CD4-positive, alpha-beta T cell treated with Interleukin-12 subunit alpha and Interleukin-12 subunit beta, for 1 hour (primary cell): Measurements from ENCODE around the gene HMG20B.

Experiments used
- DNase-seq: peaks from one replicate; pipeline ENCODE4 v3.0.0-alpha.2; 2020

HMG20B gene

DNA sequence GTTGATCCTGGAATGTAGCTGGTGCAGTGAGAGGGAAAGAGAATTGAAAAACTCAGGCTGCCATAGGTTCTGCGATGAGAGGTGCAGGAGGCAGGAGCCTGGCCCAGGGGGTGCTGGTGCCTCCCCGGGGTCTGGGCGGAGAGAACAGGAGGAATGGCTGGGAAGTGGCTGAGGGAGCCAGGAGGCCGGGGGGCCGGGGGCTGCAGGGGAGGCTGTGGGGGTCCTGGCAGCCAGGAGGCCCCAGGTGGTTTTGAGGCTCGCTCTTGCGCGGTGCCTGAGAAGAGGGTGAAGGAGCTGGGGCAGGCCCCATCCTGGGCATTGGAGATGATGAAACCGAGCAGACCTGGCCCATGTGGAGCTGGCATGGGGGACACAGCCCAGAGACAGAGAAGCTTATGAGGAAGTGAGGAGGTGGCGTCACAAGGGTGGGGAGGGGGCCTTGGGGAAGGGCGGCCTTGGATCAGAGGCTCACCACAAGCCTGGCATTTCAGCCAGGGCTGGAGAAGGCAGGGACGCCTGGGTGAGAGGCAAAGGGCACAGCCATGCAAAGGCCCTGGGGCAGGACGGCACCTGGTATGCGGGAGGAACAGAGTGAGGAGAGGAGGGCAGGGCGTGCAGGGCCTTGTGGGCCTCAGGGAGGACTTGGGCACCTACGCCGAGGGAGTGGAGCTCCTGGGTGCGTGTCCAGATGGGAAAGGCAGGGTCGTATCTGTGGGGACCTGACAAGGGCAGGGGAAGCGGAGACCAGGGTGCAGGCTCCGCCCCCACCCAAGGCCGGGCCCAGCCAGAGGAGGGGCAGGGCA is 35.1 kb upstream of the HMG20B start:
- no peak for DNase-seq

DNA sequence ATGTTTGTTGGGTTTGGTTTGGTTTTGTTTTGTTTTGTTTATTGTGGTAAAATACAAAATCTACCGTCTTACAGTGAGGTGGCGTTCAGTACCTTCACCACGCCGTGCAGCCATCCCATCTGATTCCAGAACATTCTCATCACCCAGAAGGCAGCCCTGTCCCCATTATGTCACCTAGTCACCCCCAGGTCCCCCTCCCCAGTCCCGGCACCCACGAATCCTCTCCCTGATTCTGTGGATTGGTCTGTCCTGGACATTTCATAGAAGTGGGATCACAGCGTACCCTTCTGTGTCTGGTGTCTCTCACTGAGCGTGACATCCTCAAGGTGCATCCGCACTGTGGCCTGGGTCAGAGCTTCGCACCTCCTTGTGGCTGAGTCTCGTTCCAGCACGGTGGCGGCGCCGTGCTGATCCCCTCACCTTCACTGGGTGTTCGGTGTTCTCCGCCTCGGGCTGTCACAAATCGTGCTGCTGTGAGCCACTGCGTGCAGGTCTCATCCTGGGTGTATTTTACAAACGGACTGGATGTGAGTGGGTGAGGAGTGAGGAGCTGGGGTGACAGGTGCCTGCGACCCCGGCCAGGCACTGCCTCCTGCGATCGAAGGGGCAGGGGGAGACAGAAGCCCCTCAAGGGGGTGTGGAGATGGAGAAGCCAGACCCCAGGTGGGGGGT is 34.4 kb upstream of the HMG20B start:
- DNase-seq = no peak

DNA sequence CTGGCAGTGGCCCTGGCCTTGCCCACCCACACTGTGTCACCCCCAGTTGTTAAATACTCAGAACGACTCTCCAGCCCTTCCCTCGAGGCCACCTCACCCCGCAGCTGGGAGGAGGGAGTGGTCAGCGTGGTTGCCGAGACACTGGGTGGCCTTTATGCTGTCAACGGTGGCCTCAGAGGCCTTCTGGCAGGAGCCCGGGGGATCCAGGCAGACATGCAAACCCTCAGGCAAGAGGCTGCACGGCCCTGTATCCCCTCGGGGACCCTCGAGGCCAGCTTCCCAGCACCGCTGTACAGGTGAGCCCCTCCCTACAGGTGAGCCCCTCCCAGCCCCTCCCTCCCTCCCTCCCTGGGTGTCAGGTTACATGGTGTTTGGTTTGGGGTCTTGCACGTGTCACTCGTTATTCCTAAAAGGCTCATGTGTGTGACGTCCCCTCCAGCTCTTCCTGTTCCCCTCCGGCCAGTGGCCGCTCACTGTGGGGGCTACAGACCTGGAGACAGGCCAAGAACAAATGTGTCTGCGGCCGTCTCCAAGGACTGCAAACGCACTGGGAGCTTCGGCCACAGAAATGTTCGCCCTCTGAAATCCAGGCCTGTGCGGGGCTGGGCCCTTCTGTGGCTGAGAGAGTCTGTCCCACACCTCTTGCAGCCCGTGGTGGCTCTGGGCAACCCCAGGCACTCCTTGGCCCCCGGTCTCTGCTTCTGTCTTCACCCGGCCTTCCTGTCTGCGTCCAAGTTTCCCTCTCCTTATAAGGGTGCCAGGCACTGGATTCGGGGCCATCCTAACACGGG is 33.6 kb upstream of the HMG20B start, which contains the start of gene TEKTIP1:
TEKTIP1 (plus strand) TSS at position 210 of the 791 bp plus-strand sequence; CDS start at position 214, 4 bp downstream.
- DNase-seq = no peak

- no peak for DNase-seq
Measured at GRCh38 chr19:3539756-3540118, 33.0 kb upstream of the HMG20B start.

DNA sequence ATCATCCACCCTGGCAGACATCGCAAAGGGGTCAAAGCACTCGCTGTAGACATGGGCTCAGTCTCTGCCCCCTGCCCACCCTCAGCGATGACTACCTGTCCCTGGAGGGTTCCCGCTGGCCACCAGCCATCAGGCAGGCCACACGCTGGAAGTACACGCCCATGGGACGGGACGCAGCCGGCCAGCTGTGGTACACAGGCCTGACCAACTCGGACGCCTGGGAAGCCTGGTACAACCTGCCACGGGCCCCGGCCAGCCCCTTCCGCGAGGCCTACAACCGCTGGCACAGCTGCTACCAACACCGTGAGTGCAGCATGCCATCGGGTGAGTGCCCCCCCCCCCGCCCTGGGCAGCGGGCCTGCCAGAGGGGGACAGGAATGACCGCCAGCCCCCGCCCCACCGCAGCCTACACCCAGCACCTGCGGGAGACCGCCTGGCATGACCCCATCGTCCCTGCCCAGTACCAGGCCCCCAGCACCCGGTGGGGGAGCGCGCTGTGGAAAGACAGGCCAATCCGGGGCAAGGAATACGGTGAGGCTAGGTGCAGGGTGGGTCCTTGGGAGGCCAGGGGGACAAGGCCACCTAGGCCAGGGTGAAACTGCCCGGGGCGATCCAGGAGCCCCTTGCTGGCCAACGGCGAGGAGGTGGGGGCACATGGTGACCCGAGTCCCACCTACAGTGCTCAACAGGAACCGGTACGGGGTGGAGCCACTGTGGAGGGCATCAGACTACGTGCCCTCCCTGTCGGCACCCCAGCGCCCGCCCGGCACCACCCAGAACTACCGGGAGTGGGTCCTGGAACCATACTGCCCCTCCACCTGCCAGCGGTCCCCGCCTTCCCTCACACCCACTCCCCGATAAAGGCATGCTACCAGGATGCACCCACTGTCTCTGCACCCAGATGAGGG is 29.3 kb upstream of the HMG20B start:
- no peak for DNase-seq

GRCh38 chr19:3544058-3544376 is 28.7 kb upstream of the HMG20B start:
- DNase-seq = no peak

DNA sequence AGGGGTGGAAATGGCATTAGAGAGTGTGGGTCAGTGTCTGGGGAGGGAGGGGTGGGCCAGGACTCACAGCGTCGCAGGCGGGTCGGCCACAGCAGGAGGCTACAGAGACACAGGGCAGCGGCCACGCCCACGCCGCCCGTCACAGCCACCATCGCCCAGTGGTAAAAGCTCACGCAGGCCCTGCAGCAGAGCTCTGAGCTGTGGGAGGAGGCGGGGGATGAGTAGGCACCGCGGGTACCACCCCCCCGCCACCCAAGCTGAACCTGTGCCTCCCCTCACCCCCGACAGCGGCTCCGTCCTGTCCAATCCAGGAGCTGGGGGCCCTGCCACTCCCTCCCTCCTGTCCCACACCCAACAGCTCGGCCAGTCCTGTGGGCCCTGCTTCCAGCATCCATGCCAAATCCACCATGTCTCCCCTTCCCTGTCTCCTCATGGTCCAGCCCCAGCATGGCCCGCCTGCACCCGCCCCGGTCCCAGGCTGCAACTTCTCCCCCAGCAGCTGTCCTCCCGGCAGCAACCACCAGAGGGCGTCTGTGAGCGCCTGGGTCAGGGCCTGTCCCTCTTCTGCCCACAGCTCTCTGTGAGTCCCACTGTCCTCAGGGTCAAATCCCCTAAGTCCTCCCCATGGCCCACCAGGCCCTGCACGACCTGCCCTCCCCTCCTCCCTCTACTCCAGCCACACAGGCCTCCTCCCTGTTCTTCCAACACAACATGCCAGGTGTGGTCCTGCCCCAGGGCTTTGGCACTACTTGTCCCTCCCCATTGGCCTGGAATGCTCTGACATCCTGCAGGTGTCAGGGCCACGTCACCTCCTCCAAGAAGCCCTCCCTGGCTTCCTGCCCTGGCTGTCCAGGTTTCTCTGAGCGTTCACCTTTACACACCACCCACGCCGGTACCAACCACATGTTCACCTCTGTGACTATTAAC is 27.7 kb upstream of the HMG20B start:
- peak; percentile 78 for DNase-seq

DNA sequence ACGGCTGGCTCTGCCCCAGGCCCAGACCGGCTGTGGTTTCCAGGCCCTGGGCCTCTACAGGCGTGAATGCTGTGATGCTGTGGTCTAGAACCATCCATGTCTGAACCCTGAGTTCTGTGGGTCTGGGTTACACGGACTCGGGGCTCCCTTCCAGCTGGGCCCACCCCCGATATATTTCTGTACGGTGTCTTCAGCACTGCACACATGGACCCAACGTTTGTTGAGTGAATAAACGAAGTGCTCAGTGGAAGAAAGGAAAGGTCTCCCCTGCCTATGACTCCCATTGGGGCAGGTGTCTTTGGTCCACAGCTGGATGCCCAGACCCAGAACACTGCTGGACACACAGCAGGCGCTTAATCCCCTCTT is 27.1 kb upstream of the HMG20B start:
- no peak for DNase-seq

DNA sequence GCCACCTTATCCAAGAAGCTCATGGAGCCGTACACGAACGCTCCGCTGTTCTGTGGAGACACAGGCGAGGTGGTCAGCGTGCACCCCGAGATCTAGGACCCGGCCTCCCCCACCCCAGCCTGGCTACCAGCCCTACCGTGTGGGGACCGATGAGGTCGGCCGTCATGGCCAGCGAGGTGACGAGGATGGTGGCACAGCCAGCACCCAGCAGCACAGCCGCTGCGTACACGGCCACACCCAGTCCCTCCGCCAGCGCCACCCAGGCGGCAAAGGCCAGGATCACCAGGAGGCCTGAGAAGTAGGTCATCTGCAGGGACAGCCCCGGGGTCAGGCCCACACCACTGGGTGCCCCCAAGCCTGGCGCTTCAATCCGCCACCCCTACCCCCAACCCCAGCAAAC is 26.6 kb upstream of the HMG20B start:
- no peak for DNase-seq

- DNase-seq = peak; percentile 41
Measured at GRCh38 chr19:3547301-3547731, 25.4 kb upstream of the HMG20B start.

DNA sequence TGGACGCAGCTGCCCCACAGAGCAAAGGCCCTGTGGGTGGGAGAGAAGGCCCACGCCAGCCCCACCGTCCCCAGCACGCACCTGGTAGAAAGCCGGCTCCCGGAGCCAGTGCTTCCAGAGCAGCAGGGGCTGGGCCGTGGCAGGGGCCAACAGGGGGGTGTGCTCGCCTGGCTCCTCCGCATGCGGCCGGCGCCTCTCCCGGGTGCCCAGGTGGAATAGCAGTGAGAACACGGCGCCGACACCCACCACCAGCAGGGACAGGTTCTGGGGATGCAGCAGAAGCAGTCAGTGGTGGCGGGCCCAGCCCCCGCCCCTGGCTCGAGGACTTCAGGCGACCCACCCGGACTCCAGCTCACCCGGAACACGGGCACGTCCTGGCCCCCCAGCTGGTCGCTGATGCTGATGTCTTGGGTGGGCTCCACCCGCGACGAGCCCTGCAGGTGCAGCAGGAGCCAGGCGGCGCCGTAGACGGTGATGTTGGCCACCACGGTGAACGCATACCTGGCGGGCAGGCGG is 24.9 kb upstream of the HMG20B start:
- DNase-seq = no peak

DNA sequence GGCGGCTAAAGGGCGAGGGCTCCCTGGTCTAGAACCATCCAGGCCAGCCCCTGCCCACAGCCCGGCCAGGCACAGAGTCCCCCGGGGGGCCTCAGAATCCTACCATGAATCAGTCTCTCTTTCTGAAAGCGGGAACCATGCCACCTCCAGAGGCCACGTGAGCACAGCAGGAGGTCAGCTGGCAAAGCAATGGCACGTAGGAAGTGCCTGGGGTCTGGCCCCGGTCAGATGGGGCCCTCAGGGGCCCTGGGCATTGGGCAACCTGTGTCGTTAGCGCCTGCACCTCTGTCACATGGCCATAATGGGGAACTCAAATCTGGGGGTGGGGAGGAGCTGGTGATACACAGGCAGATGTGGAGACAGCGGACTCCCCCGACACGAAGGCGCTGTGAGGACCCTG is 24.1 kb upstream of the HMG20B start:
- DNase-seq = no peak

DNA sequence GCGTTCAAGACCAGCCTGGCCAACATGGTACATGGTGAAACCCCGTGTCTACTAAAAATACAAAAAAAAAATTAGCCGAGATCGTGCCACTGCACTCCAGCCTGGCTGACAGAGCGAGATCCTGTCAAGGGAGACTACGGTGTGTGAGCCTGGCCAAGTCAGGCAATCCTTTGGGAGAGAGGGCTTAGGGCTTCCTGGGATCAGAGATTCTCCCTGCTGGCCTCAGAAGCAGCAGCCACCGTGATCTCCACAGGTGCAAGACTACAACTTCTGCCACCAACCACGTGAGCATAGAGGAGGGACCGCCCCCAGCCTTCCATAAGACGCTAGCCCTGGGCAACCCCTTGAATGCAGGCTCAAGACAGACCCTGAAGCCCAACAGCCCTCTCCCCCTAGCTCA is 22.9 kb upstream of the HMG20B start:
- DNase-seq = no peak

DNA sequence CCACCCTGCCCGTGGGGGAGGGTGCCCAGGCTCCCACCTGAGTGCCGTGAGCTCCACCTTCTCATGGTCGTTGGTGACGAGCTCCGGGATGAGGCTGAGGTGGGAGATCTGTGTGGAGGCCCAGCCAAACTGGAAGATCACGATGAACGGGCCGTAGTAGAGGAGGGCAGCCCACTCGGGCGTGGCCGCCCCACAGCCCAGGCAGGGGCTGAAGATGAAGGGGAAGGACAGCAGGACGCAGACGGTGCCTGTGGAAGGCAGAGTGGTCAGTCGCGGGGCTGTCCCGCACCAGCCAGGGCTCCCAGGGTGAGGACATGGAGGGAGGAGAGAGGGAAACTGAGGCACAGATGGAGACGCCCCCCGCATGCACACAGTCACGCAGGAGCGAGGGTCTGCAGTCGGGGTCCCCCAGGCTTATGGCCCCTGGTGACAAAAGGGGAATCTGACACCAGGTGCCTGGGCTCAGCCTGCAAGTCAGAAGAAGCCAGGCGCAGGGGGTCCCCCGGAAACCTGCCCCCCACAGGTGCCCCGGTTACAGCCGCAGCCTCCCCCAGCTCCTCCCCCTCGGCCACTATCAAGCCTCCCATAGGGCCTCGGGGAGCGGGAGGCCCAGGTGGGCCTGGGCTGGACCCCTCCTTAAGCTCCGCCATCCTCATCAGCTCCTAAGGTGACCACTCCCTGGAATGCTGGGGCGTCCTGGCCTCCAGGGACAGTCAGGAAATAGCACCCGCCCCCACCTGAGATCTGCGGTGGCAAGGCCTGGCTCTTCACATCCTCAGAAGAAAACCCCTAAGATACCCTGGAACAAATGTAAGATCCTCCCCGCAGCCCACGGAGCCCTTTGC is 21.6 kb upstream of the HMG20B start:
- DNase-seq = no peak

GRCh38 chr19:3551792-3552095 is 21.0 kb upstream of the HMG20B start:
- no peak for DNase-seq

DNA sequence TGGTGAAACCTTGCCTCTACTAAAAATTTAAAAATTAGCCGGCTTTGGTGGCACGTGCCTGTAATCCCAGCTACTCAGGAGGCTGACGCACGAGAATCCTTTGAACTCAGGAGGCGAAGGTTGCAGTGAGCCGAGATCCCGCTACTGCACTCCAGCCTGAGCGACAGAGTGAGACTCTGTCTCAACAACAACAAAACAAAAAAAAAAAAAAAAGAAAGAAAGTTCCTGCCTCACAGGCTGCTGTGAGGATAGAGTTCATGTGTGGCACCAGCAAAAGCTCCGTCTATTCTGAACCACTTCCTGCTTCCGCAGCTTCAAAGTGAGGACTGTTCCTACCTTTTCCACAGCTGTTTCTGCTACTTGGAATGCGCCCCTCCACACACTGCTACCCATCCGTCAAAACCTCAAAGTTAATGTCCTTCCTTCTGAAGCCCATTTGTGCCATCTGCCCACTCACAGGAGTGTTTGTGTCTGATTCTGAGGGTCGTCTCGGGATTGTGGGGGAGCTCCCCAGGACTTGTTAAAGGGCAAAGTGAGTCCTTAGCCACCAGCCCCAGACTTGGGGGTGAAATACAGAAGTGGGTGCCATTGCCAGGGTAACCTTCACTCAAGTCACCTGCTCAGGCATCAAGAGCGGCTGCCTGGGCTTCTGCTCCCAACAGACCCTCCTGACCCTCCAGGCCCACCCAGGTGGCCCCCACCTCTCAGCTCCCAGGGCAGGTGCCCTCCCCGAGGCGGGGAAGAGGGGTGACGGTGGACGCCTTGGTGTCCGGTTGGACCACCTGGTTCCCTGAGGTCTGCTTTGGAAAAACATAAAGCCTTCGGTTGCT is 18.3 kb upstream of the HMG20B start:
- peak; percentile 70 for DNase-seq

DNA sequence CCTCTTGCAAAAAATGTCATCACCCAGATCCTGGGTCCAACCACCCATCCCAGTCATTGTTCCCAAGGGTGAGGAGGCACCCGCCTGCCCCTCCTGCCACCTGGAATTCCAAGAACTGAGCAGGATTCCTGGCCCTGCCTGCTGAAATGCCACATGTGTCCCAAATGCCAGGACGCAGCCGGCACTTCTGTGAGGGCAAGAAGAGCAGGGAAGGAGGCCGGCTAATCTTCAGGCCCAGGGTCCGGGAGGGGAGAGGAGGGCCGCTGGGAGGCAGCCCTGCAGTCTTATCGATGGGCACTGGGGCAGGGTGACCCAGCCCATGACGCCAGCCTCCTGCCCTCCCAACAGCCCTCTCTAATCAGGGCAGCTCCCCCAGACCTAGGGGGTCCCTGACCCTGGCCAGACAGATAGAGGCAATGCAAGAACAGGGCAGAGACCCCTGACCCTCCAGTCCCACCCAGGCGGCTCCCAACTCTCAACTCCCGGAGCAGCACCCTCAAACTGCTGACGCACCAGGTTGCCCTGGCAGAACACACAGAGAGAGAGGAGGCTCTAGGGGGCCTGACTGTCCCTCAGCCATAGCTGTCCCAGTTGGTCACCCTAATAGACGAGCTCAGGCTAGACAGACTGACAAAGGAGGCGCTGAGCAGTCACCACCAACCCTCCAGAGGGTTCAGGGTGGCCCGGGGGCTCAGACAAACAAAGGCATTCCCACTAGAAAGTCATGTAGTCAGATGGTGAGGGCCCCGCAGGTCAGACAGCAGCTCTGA is 16.9 kb upstream of the HMG20B start:
- DNase-seq = no peak

DNA sequence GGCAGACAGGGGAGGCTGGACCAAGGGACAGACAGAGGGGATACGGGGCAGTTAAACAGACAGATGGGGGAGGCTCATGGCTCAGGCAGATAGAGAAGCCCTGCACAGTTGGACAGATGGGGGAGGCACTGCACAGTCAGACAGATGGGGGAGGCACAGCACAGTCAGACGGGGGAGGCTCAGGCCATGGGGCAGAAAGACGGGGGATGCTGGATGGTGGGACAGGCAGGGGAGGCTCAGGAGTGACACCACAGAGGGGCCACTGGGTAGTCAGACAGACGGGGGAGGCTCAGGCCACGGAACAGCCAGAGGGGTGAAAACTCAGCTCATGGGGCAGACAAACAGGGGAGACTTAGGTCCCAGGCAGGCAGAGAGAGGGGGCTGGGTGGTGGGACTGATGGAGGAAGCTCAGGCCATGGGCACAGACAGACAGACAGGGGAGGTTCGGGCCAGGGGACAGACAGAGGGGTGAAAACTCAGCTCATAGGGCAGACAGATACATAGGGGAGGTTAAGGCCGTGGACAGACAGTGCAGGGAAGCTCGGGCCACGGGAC is 16.2 kb upstream of the HMG20B start:
- DNase-seq = no peak
